Keratinocyte (primary cell): ENCODE results near the gene DCLK2. TPM values are rescaled to one million over a fixed set of nuclear protein-coding genes. Genes with fewer than 3 reads are reported as not detected.

Experiments used
- DNase-seq: peaks from one replicate; pipeline ENCODE4 v3.0.0-alpha.2; 2011; ENCODE audit warnings: low read depth, missing footprints, low spot score
- FAIRE-seq: peaks from 2 replicates; lab custom pipeline; 2011; peaks lifted over from hg19 to GRCh38; lab: Jason Lieb, UNC
- H2AFZ ChIP-seq: 2 replicates; pipeline ENCODE4 v1.6.0; 2012; ENCODE audit warnings: low read length, control low read depth, inconsistent platforms; ENCODE audit not compliant: control insufficient read depth
- H3K27ac ChIP-seq: 2 replicates; pipeline ENCODE4 v1.5.1; 2011; ENCODE audit warnings: low read length; ENCODE audit not compliant: control insufficient read depth, insufficient read depth
- H3K27me3 ChIP-seq: 3 replicates; pipeline ENCODE4 v1.6.0; 2011; ENCODE audit warnings: low read length; ENCODE audit not compliant: control insufficient read depth, insufficient read depth; ENCODE audit errors: extremely low read depth
- H3K36me3 ChIP-seq, 2 experiments: 2 replicates in 1 of 2; 3 replicates in 1 of 2; pipeline ENCODE4 v1.5.1; 2011; ENCODE audit warnings: low read length in 2 of 2, mild to moderate bottlenecking in 1 of 2; ENCODE audit not compliant: control insufficient read depth in 2 of 2, insufficient read depth in 2 of 2; ENCODE audit errors: extremely low read depth in 1 of 2
- H3K4me1 ChIP-seq: 3 replicates; pipeline ENCODE4 v1.5.1; 2011; ENCODE audit warnings: low read length; ENCODE audit not compliant: control insufficient read depth, insufficient read depth; ENCODE audit errors: extremely low read depth
- H3K4me2 ChIP-seq: 3 replicates; pipeline ENCODE4 v1.6.0; 2011; ENCODE audit warnings: low read depth, low read length; ENCODE audit not compliant: control insufficient read depth, insufficient read depth; ENCODE audit errors: extremely low read depth
- H3K4me3 ChIP-seq, 3 experiments: fragments of 200-600 bp in 1 of 3; sonication (generic) in 1 of 3; 2 replicates in 2 of 3; 3 replicates in 1 of 3; pipeline ENCODE4 v1.5.1; 2011 to 2016; ENCODE audit warnings: low read length in 3 of 3, mild to moderate bottlenecking in 3 of 3, control low read depth in 2 of 3, inconsistent platforms in 1 of 3, low read depth in 1 of 3, mixed read lengths in 1 of 3, mixed run types in 1 of 3, moderate library complexity in 1 of 3; ENCODE audit not compliant: control insufficient read depth in 2 of 3, insufficient read depth in 2 of 3; ENCODE audit errors: extremely low read depth in 1 of 3
- H3K79me2 ChIP-seq: 2 replicates; pipeline ENCODE4 v1.6.0; 2012; ENCODE audit warnings: low read length; ENCODE audit not compliant: control insufficient read depth, insufficient read depth
- H3K9ac ChIP-seq: 3 replicates; pipeline ENCODE4 v1.6.0; 2011; ENCODE audit warnings: low read length; ENCODE audit not compliant: control insufficient read depth, insufficient read depth; ENCODE audit errors: extremely low read depth
- H3K9me1 ChIP-seq: 3 replicates; pipeline ENCODE4 v1.6.0; 2011; ENCODE audit warnings: low read length; ENCODE audit not compliant: control insufficient read depth, insufficient read depth; ENCODE audit errors: extremely low read depth
- H3K9me3 ChIP-seq: 2 replicates; pipeline ENCODE4 v1.5.1; 2012; ENCODE audit warnings: low read depth, low read length; ENCODE audit not compliant: control insufficient read depth
- H4K20me1 ChIP-seq: 3 replicates; pipeline ENCODE4 v1.6.0; 2011; ENCODE audit warnings: low read length; ENCODE audit not compliant: control insufficient read depth, insufficient read depth; ENCODE audit errors: extremely low read depth
- EZH2 ChIP-seq: IDR thresholded peaks from one replicate; pipeline ENCODE4 v1.6.1; 2012; ENCODE audit warnings: inconsistent platforms, mild to moderate bottlenecking, low read length, moderate library complexity
- dilution Hi-C: fragments of 300-500 bp; cut with MboI; formaldehyde crosslinking; loops from one replicate; pipeline ENCODE4 v1.7.0; 2020; ENCODE audit warnings: low sequenced_read_pairs; ENCODE audit not compliant: extremely low pct_ligation_motif_present
- polyA plus RNA-seq, 5 experiments: library from polyadenylated mRNA; depleted of rRNA in 3 of 5; stranded (reverse) in 3 of 5; stranded (forward) in 1 of 5; unstranded in 1 of 5; fragments of >200 nt; gene quantifications; 1 replicate in 1 of 5; 2 replicates in 3 of 5; 3 replicates in 1 of 5; pipeline versions ENCODE4 v1.2.1 to v1.2.3, GENCODE V29; 2011 to 2012; ENCODE audit warnings: missing spikeins in 2 of 5, low read depth in 1 of 5, low replicate concordance in 1 of 5
- TF ChIP-seq, protein P1 (sequence below), 3 experiments: IDR thresholded peaks in 1 of 3; conservative IDR thresholded peaks in 1 of 3; optimal IDR thresholded peaks in 1 of 3; 2 replicates in 2 of 3; 3 replicates in 1 of 3; pipeline versions ENCODE3 to v1.5.1; 2011; ENCODE audit warnings: low read length in 3 of 3, mild to moderate bottlenecking in 3 of 3, moderate library complexity in 2 of 3, control low read depth in 1 of 3, inconsistent platforms in 1 of 3; ENCODE audit not compliant: insufficient read depth in 2 of 3; ENCODE audit errors: extremely low read depth in 1 of 3

The DCLK2 gene
- polyA plus RNA-seq, 1 donor (not counting 4 experiments of a cell fraction or from before 2014, with no cell fraction given), result 0.07 TPM

DNA sequence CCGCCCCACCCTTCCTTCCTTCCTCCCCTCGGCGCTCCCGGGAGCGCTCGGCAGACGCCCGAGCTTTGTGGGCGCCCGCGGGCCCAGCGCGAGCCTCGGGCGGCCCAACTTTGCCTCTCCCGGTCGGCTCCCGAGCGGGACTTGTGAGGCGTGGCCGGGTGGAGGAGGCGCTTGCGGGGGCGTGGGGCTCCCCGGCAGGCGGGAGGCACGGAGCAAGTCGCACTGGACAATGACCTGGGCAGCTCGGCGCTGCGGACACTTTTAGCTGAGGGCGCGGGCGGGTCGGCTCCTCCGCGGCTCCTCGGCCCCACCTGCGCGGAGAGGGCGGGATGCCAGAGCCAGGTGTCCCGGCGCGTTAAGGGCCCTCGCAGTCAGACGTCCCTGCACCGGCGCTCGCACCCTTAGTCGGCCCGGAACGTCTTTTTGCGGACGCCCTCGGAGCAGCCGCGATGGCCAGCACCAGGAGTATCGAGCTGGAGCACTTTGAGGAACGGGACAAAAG is 385 bp downstream of the DCLK2 start:
- Histone ChIP-seq H3K9me3 (no peaks in the 10 kb centered on the region), H3K9me1 (no peaks in the 10 kb centered on the region), H2AFZ (peak overlapping the region; percentile 35), H3K4me1 (no peaks in the 10 kb centered on the region), H4K20me1 (no peaks in the 10 kb centered on the region), H3K79me2 (no peaks in the 10 kb centered on the region), H3K4me3 (peak overlapping the region; percentile 43 to 71 (median 47)), H3K27me3 (peaks cover 27% of the 10 kb centered on the region), H3K4me2 (peak overlapping the region; percentile 76), H3K9ac (no peak overlapping the region), H3K36me3 (no peaks in the 10 kb centered on the region), H3K27ac (no peak overlapping the region)
- TF ChIP-seq EZH2, result no peak
- TF ChIP-seq, protein P1, sequence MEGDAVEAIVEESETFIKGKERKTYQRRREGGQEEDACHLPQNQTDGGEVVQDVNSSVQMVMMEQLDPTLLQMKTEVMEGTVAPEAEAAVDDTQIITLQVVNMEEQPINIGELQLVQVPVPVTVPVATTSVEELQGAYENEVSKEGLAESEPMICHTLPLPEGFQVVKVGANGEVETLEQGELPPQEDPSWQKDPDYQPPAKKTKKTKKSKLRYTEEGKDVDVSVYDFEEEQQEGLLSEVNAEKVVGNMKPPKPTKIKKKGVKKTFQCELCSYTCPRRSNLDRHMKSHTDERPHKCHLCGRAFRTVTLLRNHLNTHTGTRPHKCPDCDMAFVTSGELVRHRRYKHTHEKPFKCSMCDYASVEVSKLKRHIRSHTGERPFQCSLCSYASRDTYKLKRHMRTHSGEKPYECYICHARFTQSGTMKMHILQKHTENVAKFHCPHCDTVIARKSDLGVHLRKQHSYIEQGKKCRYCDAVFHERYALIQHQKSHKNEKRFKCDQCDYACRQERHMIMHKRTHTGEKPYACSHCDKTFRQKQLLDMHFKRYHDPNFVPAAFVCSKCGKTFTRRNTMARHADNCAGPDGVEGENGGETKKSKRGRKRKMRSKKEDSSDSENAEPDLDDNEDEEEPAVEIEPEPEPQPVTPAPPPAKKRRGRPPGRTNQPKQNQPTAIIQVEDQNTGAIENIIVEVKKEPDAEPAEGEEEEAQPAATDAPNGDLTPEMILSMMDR (optimal IDR thresholded peaks at IDR 0.05 in 1 of 3, IDR thresholded peaks at IDR 0.05 in 1 of 3, conservative IDR thresholded peaks at IDR 0.05 in 1 of 3; ENCODE audit: extremely low read depth in 1 of 3, insufficient read depth in 2 of 3, low read length in 3 of 3), result no peak
- dilution Hi-C loops, result no loop called here
- DNase-seq (no peak), FAIRE-seq (no peak)

DNA sequence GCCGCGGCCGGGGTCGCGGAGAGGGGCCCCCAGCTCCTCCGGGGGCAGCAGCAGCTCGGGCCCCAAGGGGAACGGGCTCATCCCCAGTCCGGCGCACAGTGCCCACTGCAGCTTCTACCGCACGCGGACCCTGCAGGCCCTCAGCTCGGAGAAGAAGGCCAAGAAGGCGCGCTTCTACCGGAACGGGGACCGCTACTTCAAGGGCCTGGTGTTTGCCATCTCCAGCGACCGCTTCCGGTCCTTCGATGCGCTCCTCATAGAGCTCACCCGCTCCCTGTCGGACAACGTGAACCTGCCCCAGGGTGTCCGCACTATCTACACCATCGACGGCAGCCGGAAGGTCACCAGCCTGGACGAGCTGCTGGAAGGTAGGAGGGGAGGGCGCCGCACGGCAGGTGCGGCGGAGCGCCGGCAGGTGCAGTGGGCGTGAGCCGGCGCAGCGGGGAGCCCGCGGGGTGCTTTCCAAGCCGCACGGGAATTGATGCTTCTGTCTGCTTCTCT is 886 bp downstream of the DCLK2 start:
- H3K4me1 ChIP-seq, result no peaks in the 10 kb centered on the region
- no peaks in the 10 kb centered on the region for H3K36me3 ChIP-seq
- H4K20me1 ChIP-seq, result no peaks in the 10 kb centered on the region
- dilution Hi-C loops, result no loop called here
- H3K9me3 ChIP-seq, result no peaks in the 10 kb centered on the region
- no peak overlapping the region for H2AFZ ChIP-seq
- H3K9me1 ChIP-seq, result no peaks in the 10 kb centered on the region
- peak overlapping the region; percentile 43 to 71 (median 47) for H3K4me3 ChIP-seq
- TF ChIP-seq, protein P1 (optimal IDR thresholded peaks at IDR 0.05 in 1 of 3, IDR thresholded peaks at IDR 0.05 in 1 of 3, conservative IDR thresholded peaks at IDR 0.05 in 1 of 3; ENCODE audit: extremely low read depth in 1 of 3, insufficient read depth in 2 of 3, low read length in 3 of 3), result no peak
- TF ChIP-seq EZH2, result peak; percentile 49
- peaks cover 29% of the 10 kb centered on the region for H3K27me3 ChIP-seq
- DNase-seq (no peak), FAIRE-seq (no peak)
- H3K4me2 ChIP-seq, result peak overlapping the region; percentile 76
- no peaks in the 10 kb centered on the region for H3K79me2 ChIP-seq
- no peak overlapping the region for H3K27ac ChIP-seq
- no peak overlapping the region for H3K9ac ChIP-seq
